HEK293T (cell line): ENCODE measurements around the gene ATG5.

Experiments
- ARNT ChIP-seq: fragments of 450-650 bp; IDR thresholded peaks from 2 replicates; pipeline ENCODE4 v1.6.1; 2017; ENCODE audit warnings: mild to moderate bottlenecking
- BHLHE40 ChIP-seq: fragments of 450-650 bp; IDR thresholded peaks from 2 replicates; pipeline ENCODE4 v1.6.1; 2016; ENCODE audit warnings: mild to moderate bottlenecking, moderate library complexity, borderline replicate concordance
- ELF4 ChIP-seq: fragments of 450-650 bp; IDR thresholded peaks from 2 replicates; pipeline ENCODE4 v1.6.1; 2017; ENCODE audit warnings: antibody characterized with exemption
- FOXA1 ChIP-seq: fragments of 450-650 bp; IDR thresholded peaks from 2 replicates; pipeline ENCODE4 v1.6.1; 2016; ENCODE audit warnings: mild to moderate bottlenecking
- FOXK2 ChIP-seq: fragments of 450-650 bp; IDR thresholded peaks from 2 replicates; pipeline ENCODE4 v1.6.1; 2016; ENCODE audit warnings: mild to moderate bottlenecking
- FOXM1 ChIP-seq: fragments of 450-650 bp; IDR thresholded peaks from 2 replicates; pipeline ENCODE4 v1.6.1; 2017; ENCODE audit warnings: mild to moderate bottlenecking, borderline replicate concordance
- LEF1 ChIP-seq: fragments of 450-650 bp; IDR thresholded peaks from 2 replicates; pipeline ENCODE4 v1.6.1; 2017; ENCODE audit warnings: mild to moderate bottlenecking, borderline replicate concordance
- NFRKB ChIP-seq: fragments of 450-650 bp; IDR thresholded peaks from 2 replicates; pipeline ENCODE4 v1.6.1; 2016; ENCODE audit warnings: mild to moderate bottlenecking, moderate library complexity
- PKNOX1 ChIP-seq: fragments of 450-650 bp; IDR thresholded peaks from 2 replicates; pipeline ENCODE4 v1.6.1; 2016
- SP1 ChIP-seq: fragments of 450-650 bp; IDR thresholded peaks from 2 replicates; pipeline ENCODE4 v1.6.1; 2017
- SUZ12 ChIP-seq: fragments of 450-650 bp; IDR thresholded peaks from 2 replicates; pipeline ENCODE4 v1.6.1; 2016; ENCODE audit warnings: mild to moderate bottlenecking
- TARDBP ChIP-seq: fragments of 450-650 bp; IDR thresholded peaks from 2 replicates; pipeline ENCODE4 v1.6.1; 2016
- ZNF384 ChIP-seq: fragments of 450-650 bp; IDR thresholded peaks from 2 replicates; pipeline ENCODE4 v1.6.1; 2016

GRCh38 chr6:106257195-106257594 is 68.4 kb downstream of the ATG5 start:
- TF ChIP-seq SP1 (no peak), FOXA1 (no peak), ELF4 (no peak), NFRKB (no peak), ARNT (no peak), SUZ12 (no peak), FOXM1 (no peak), FOXK2 (no peak), PKNOX1 (0 out of 2 replicates have a peak, but pooled peaks have one; percentile 8), LEF1 (no peak), BHLHE40 (no peak), TARDBP (no peak), ZNF384 (no peak)
